Fibroblast of villous mesenchyme (primary cell): Measurements from ENCODE around the gene ABCD1. TPM values are rescaled to one million over a fixed set of nuclear protein-coding genes. Genes with fewer than 3 reads are reported as not detected.
"Not testable (repeated sequence)": the region's sequence is repeated elsewhere in the genome, so short reads cannot be mapped to it uniquely, and the experiment has no call there.

Experiments used
- DNase-seq: peaks from one replicate; pipeline ENCODE4 v3.0.0-alpha.2; 2010; ENCODE audit warnings: low read depth
- H3K4me3 ChIP-seq: 2 replicates; pipeline ENCODE4 v1.5.1; 2011; ENCODE audit warnings: low read depth, mild to moderate bottlenecking, low read length
- total RNA-seq: library from RNA; depleted of rRNA; stranded (reverse); fragments of >200 nt; gene quantifications from 2 replicates; pipeline ENCODE4 v1.2.3, GENCODE V29; 2012
- TF ChIP-seq, protein P1 (sequence below): IDR thresholded peaks from 2 replicates; pipeline ENCODE4 v1.5.1; 2012; ENCODE audit warnings: low read depth, mild to moderate bottlenecking, low read length; ENCODE audit not compliant: insufficient read depth

ABCD1 gene
- total RNA-seq = 15.5 and 19.3 TPM in 2 replicates

DNA sequence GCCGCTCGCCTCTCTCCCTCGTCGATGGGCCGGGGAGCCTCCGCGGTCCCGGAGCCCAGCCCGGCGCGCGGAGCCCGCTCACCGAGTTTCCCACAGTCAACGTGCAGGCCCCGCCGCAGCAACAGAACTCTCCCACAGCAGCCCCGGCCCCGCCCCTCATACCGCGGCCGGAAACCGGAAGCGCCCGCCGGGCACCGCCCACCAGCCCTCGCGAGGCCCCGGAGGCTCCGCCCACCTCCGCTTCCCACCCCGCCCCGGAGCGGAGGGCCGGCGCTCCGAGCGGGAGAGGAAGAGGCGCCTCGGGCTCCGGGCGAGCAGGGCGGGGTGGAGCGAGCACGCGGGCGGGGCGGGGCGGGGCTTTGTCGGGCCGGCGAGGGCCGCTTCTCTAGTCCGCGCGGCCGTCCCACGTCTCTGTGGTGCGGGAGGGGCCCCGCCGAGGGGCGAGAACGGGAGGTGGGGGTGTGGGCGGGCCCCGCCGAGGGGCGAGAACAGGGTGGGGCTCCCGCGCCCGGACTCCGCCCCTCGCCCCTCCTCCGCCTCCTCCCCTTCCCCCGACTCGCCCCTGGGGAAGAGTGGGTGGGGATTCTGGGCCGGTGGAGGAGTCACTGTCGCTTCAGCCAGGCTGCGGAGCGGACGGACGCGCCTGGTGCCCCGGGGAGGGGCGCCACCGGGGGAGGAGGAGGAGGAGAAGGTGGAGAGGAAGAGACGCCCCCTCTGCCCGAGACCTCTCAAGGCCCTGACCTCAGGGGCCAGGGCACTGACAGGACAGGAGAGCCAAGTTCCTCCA is at the start of gene ABCD1, which contains the start of gene BCAP31:
Gene ABCD1, plus strand, starts transcription at position 605 of the 787 bp plus-strand sequence. CDS start 411 bp downstream, outside the sequence.
Gene BCAP31, minus strand, starts transcription at position 136 of the 787 bp plus-strand sequence. CDS start 1,143 bp downstream, outside the sequence.
- DNase-seq = peak; percentile 89
- TF ChIP-seq, protein P1, sequence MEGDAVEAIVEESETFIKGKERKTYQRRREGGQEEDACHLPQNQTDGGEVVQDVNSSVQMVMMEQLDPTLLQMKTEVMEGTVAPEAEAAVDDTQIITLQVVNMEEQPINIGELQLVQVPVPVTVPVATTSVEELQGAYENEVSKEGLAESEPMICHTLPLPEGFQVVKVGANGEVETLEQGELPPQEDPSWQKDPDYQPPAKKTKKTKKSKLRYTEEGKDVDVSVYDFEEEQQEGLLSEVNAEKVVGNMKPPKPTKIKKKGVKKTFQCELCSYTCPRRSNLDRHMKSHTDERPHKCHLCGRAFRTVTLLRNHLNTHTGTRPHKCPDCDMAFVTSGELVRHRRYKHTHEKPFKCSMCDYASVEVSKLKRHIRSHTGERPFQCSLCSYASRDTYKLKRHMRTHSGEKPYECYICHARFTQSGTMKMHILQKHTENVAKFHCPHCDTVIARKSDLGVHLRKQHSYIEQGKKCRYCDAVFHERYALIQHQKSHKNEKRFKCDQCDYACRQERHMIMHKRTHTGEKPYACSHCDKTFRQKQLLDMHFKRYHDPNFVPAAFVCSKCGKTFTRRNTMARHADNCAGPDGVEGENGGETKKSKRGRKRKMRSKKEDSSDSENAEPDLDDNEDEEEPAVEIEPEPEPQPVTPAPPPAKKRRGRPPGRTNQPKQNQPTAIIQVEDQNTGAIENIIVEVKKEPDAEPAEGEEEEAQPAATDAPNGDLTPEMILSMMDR = no peak
- H3K4me3 ChIP-seq = peak within 1 kb of the TSS; percentile 69

DNA sequence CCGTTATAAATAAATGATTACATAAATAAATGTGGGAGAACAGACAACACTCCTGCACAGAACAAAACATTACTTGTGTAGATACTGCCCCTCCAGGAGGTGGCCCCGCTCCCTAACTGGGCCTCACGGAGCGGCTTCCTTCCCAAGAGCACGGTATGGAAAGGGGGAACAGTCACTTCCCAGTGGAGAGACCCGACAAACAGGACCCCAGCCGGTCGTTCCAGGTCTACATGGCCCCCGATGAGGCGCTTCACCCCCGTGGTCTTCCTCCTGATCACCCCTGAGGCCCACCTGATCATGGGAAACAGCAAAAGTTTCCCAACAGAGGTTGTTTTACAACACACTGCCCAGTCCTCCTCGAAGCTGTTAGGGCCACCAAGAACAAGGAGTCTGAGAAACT is 43.5 kb upstream of the ABCD1 start:
- H3K4me3 ChIP-seq = no peak overlapping the region
- TF ChIP-seq, protein P1 = no peak
- DNase-seq = no peak

DNA sequence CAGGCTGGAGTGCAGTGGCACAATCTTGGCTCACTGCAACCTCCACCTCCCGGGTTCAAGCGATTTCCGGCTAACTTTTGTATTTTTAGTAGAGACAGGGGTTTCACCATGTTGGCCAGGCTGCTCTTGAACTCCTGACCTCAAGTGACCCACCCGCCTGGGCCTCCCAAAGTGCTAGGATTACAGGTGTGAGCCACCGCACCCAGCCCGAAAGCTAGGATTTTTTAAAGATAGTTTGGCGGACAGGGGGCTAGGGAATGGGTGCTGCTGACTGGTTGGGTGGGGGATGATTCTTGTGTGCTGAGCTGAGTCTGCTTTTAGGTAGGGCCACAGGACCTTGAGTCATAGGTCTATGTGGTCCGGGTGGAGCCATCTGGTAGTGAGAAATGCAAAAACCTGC is 41.2 kb upstream of the ABCD1 start:
- DNase-seq, H3K4me3 ChIP-seq: not testable (repeated sequence)

DNA sequence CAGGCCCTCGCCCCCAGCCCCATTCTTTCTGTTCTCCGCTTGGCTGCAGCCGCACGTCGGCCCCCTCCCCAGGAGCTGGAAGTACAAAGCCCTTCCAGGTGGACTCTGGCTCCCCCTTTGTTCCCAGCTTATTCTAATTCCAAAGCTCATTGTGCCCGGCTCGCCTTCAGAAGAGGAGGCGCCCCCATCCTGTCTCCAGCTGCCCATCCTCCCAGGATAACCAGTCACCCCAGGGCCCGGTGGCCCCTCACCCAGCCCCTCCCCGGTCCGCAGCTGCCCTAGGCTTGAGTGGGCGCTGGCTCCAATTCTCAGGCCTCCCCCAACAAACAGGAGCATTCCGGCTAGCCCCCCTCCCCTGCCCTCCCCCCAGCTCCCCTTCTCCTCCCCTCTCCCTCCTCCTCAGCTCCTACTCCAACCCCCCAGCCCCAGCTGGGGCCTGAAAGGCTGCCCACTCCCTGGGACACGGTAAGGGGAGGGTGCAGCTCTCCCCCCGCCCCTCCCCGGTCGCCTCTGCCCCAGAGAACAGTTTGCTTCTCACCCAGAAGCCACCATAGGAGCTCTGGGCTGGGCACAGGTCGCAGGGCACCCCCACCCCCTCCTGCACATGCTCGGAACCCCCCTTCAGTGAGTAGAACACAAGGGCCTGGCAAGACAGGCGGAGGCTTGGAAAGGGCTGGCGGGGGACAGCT is 40.0 kb upstream of the ABCD1 start:
- no peak for DNase-seq
- TF ChIP-seq, protein P1 = no peak
- no peak overlapping the region for H3K4me3 ChIP-seq

DNA sequence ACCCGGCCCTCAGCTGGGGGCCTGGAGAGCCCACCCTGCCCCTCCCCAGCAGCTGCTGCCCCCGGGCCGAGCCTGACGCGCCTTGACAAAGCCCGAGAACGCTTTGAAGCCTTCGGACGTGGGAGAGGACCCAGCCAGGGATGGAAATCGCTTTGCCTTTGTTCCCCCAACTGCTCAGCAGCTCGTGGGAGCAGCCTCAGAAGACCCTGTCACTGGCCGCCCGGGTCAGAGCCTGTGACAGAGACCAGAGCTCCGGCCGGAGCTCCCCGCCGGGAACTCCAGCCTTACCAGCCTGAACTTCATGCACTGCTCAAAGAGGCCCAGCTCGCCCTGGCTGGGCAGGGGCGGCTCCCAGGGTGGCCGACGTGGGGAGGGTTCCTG is 39.5 kb upstream of the ABCD1 start:
- TF ChIP-seq, protein P1 = no peak
- no peak for DNase-seq

DNA sequence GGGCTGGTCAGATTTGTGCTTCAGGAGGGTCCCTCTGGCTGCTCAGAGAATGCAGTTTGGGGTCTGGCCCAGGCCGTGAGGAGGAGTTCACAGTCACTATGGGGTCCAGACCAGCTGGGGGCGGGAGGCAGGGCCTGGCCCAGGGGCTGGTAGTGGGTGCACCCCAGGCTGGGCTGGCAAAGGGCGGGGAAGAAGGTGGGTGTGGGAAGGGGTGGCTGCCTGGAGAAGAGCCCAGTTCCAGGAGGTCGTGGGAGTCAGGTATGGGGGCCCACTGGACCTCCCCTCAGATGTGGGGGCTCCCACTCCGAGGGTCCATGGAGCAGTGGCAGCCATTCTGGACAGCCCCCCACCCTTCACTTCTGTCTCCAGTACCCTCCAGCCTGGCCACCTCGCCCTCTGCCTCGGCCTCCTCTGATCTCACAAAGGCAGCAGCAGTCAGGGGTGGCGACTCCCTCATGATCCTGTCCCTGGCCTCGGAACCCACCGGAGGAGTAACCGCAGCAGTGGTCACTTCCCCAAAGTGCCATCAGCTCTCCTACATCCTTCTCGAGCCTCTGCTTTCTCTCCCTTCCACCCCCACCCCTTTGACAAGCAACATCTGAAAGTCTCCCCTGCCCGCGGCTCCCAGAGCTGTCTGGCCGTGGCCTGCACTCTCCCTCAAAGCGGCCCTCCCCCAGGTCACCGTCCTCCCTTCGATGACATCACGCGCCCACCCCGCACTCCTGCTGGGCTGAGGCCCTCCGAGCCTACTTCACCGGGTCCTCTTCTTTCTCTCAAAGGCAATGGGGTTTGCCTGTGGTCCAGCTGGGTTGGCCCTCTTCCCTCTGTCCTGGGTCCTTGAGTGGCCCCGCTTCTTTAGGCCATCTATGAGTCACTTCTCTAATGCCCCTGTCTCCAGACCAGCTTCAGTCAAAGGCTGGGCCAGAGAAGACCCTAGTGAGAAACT is 38.6 kb upstream of the ABCD1 start:
- no peak for DNase-seq
- no peak overlapping the region for H3K4me3 ChIP-seq
- TF ChIP-seq, protein P1 = no peak

More for the DNA sequence above, 39.5 kb upstream of the ABCD1 start:
- H3K4me3 ChIP-seq = no peak overlapping the region
